ENCODE results near the gene MT1H.
"Not testable (repeated sequence)": the region's sequence is repeated elsewhere in the genome, so short reads cannot be mapped to it uniquely, and the experiment has no call there.

MT1H gene

DNA sequence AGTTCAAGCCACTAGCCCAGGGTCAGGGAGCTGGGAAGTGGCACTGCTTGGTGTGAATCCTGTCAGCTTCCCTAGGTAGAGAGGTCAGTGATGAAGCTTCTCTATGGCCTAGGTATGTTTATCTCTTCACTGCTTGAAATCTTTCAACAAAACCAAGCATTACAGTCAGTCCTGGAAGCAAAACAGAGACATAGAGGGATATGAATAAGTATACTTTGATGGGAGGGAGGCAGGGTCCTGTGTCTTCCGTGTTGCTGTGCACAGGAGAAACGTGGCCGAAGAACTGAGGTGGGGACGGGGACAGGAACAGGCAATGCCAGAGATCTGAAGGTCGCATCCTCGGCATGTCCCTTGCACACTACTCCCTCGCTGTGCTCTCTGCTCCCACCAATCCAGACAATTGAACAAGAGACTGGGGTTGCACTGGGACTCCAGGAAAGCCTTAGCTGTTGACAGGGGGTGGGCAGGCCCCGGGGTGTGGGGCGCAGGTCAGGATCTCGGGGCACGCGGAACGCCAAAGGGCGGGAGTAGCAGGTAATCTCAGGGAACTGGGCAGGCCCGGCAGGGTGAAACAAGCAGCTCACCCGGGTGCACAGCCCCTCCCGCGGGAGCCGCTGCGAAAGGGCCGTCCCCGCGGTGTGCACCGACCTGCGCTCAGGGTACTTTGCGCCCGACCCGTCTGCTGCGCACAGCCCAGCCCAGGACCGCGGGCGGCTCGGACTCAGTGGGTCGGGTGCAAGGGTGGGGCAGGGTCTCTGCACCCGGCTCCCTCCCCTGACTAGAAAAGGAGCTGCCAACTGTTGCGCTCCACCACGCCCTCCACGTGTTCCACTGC is at the start of gene MT1H:
TSS of gene MT1H (plus strand) at position 810 of the 835 bp plus-strand sequence. CDS start 71 bp downstream, outside the sequence.
- no peak for DNase-seq

DNA sequence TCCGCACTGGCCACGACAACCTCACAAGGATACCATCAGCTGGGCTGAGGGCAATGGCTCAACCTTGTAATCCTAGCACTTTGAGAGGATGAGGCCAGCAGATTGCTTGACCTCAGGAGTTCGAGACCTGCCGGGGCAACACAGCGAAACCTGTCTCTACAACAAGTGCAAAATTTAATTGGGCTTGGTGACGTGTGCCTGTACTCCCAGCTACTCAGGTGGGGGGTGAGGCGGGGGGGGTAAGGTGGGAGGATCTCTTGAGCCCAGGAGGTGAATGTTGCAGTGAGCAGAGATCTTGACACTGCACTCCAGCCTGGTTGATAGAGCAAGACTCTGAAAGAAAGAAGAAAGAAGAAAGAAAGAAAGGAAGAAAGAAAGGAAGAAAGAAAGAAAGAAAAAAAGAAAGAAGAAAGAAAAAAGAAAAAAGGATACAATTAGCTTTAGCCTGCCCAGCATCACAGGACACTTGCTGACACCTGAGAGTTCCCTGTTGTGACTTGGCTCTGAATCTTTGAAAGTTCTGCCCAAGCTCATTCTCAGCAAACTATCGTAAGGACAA is 49.2 kb upstream of the MT1H start:
- no peak for DNase-seq

DNA sequence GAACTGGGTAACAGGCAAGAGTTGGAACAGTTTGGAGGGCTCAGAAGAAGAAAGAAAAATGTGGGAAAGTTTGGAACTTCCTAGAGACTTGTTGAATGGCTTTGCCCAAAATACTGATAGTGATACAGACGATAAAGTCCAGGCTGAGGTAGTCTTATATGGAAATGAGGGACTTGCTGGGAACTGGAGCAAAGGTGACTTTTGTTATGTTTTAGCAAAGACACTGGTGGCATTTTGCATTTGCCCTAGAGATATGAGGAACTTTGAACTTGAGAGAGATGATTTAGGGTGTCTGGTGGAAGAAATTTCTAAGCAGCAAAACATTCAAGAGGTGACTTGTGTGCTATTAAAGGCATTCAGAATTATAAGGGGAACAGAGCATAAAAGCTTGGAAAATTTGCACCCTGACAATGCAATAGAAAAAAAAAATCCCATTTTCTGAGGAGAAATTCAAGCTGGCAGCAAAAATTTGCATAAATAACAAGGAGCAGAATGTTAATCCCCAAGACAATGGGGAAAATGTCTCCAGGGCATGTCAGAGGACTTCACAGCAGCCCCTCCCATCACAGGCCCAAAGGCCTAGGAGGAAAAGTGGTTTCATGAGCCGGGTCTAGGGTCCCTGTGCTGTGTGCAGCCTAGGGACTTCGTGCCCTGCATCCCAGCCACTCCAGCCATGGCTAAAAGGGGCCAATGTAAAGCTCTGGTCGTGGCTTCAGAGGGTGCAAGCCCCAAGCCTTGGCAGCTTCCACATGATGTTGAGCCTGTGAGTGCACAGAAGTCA is 47.8 kb upstream of the MT1H start:
- not testable (repeated sequence) for DNase-seq

DNA sequence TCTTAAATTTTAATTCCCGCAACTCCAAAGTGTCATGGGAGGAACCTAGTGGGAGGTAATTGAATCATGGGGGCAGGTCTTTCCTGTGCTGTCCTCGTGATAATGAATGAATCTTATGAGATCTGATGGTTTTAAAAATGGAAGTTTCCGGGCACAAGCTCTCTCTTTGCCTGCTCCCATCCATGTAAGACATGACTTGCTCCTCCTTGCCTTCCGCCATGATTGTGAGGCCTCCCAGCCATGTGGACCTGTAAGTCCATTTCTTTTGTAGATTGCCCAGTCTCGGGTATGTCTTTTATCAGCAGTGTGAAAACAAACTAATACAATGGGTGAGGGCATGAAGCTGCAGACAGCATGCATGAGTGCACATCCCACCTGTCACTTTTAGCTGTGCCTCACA is 46.4 kb upstream of the MT1H start:
- DNase-seq = not testable (repeated sequence)

DNA sequence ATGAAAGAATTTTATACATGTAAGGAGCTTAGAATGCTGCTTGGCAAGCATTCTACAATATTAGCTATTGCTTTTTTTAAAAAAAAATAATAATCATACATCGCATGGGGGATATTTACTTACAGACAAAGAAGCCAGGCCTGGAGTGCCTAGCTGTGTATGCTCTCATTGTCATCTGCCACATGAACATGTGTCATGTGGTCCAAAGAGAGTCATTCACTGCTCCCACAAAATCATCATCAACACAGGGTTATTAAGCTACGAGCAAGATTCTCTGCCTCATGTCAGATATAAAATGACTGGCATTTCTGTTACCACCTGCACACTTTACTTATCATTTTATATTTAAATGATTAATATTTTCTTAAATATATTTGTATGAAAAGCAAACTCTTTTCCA is 46.0 kb upstream of the MT1H start:
- no peak for DNase-seq

DNA sequence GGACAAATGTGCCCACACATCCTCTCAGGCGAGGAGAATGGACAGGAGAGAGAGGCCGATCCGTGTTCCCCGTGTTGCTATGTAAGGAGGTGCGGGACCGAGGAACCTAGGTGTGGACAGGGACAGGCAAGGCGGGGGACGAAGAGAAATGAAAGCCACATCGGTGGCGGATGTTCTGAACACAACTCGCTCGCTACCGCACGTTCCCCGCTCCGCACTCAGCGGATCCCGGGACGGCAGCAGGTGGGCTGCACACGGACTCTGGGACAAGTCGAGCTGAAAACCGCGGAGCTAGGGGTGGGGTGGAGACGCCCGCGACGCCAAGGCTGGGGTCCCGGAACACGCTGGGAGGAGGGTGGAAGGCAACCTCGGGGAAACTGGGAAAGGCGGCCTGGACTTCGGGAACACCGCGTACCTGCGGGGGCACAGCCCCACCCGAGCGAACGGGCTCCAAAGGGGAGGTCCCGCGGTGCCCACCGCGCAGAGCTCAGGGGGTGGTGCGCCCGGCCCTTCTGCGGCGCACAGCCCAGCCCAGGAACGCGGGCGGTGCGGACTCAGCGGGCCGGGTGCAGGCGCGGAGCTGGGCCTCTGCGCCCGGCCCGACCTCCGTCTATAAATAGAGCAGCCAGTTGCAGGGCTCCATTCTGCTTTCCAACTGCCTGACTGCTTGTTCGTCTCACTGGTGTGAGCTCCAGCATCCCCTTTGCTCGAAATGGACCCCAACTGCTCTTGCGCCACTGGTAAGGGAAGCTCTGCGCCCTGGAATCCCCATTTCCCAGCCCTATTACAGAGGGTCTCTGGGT is 44.3 kb upstream of the MT1H start, which contains the start of gene MT1E:
TSS of gene MT1E (plus strand) at position 642 of the 803 bp plus-strand sequence. CDS start at position 713, 71 bp downstream.
- DNase-seq = peak in 1 of 3 experiments; percentile 26

DNA sequence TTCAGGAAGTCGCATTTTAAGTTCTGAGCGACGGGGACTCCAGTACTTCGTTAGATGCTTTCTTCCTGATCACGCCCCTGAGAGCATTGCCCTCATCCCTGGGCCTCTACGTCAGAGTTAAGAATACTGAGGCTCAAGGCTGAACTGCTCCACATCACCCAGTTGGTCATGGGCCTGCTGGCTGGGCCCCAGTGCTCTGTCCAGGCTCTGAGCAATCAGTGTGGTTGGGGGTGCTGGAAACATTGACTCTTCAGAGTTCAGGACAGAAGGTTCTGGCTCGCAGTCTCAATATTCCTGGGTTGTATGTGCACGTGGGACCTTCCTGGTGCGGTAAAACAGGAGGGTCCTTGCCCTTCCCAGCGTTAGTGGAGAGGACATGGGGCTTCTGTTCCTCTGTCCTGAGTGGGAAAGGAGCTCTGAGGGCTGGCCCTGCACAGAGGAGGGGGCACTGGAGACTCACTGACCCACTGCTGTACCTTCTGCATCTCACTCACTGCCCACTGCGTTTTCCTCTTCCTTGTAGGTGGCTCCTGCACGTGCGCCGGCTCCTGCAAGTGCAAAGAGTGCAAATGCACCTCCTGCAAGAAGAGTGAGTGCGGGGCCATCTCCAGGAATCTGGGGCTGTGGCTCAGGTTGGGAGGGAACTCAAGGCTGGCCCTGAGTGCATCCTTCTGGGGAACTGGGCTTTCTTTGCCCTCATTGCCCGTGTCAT is 43.5 kb upstream of the MT1H start:
- no peak for DNase-seq

DNA sequence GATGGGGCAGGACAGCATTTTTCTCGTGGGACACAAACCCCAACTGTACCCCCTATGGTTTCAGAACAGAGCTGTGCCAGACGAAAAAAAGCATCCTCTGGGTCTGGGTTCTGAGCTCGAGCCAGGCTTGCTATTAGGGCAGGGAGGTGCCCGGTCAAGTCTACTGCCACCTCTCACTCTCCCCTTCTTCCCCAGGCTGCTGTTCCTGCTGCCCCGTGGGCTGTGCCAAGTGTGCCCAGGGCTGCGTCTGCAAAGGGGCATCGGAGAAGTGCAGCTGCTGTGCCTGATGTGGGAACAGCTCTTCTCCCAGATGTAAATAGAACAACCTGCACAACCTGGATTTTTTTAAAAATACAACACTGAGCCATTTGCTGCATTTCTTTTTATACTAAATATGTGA is 42.9 kb upstream of the MT1H start:
- no peak for DNase-seq

DNA sequence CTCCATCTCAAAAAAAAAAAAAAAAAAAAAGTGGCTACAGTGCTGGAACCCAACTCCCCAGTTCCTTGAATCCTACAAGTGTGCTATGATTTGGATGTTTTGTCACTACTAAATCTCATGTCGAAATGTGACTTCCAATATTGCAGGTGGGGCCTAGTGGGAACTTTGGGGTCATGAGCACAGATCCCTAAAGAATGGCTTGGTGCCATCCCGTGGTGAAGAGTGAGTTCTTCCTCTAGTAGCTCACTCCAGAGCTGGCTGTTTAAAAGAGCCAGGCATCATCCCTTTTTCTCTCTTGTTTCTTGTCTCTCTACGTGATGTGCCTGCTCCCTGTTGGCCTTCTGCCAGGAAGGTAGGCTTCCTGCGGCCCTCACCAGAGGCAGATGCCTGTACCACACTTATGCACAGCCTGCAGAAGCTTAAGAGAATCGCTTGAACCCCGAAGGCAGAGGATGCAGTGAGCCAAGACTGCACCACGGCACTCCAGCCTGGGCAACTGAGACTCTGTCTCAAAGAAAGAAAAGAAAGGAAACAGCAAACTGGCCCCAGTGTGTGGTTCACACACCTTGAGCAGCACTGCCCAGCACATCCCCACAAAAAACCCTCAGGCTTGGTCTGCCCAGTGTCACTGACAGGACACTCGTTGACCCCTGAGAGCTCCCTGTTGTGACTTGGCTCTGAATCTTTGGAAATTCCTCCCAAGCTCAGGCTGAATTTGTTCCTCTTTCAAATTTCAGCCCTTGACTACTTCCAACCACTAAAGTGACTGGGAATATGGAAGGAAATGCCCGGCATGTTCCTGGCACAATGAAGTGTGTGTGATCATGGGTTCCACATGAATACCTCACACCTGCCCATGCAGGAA is 40.9 kb upstream of the MT1H start:
- DNase-seq = peak in 1 of 3 experiments; percentile 3

DNA sequence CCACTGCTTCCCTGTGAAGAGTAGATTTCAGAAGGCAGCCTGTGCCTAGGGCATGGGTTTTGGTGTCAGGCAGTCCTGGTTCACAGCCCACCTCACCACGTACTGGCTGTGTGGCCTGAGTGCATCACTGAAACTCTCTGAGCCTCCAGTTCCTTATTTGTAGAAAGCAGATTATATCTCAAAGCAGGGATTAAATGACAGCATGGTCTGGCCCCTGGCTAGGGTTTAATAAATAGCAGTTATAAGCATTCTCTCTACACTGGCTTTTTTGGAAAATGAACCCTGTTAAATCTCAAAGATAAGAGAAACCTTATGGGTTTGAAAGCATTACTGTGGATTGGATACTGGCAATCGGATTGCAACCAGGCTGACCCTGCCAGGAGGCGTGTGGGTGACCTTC is 40.1 kb upstream of the MT1H start:
- no peak for DNase-seq

DNA sequence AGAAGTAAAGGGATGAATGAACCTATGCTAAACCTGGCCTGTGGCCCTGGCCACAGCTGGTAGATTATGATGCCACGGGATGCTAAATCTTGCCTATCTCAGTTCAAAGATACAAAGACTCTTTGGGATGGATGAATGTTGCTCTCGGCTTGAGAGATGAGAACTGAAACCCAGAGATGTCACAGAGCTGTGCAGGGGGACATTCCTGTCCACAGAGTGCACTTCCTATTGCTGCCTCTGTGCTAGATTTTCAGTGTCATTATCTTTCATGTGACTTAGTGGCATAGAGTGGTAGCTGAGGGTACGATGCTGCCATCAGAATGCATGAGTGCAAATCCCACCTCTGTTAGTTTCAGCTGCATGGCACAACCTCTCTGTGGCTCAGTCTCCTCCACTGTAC is 39.5 kb upstream of the MT1H start:
- DNase-seq = no peak

DNA sequence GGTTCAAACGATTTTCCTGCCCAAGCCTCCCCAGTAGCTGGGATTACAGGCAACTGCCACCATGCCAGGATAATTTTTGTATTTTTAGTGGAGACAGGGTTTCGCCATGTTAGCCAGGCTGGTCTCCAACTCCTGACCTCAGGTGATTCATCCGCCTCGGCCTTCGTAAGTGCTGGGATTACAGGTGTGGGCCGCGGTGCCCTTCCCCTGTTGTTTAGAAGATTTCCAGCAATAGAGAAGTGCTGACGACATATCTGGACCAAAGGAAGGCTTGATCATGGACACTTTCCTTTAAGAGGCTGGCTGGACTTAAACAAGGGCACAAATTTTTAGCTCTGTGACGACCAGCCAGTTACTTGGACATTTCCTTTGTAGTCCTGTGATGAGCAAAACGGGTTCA is 38.4 kb upstream of the MT1H start:
- DNase-seq = no peak

DNA sequence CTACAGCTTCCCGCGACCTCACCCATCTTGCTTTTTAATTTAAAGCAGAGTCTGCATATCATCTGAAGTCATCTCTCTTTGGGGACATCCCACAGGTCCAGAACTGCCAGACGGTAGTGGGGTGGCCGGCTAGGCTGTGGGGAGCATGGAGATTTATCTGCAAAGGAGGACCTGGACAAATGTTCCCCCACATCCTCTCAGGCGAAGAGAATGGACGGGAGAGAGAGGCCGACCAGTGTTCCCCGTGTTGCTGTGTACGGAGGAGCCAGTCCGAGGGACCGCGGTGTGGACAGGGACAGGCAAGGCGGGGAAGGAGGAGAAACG is 37.8 kb upstream of the MT1H start:
- DNase-seq = no peak

DNA sequence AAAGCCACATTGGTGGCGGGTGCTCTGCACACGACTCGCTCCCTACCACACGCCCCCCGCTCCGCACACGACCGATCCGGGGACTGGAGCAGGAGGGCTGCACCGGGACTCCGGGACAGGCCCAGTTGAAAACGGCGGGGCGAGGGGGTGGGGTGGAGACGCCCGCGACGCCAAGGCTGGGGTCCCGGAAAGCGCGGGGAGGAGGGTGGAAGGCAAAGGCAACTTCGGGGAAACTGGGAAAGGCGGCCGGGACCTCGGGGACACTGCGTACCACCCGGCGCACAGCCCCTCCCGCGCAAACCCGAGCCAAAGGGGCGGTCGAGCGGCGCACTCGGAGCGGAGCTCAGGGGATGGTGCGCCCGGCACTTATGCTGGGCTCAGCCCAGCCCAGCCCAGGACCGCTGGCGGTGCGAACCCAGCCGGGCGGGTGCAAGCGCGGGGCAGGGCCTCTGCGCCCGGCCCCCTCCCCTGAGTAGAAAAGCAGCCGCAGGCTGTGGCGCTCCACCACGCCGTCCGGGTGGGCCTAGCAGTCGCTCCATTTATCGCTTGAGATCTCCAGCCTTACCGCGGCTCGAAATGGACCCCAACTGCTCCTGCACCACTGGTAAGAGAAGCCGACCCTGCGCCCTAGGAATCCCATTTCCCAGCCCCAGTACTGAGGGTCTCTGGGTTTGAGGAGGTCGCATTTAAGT is 37.3 kb upstream of the MT1H start, which contains the start of gene MT1M:
TSS of gene MT1M (plus strand) at position 504 of the 692 bp plus-strand sequence. CDS start at position 577, 73 bp downstream.
- no peak for DNase-seq

DNA sequence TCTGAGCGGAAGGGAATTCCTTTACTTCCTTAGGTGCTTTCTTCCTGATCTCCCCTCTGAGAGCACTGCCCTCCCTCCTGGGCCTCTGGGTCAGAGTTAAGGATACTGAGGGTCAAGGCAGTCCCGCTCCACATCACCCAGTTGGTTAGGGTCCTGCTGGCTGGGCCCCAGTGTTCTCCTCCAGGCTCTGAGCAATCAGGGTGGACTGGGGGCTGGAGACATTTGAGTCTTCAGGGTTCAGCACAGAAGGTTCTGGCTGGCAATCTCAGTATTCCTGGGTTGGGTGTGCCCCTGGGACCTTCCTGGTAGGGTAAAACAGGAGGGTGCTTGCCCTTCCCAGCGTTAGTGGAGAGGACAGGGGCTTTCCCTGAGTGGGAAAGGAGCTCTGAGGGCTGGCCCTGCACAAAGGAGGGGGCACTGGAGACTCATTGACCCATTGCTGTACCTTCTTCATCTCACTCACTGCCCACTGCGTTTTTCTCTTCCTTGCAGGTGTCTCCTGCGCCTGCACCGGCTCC is 36.7 kb upstream of the MT1H start:
- no peak for DNase-seq

DNA sequence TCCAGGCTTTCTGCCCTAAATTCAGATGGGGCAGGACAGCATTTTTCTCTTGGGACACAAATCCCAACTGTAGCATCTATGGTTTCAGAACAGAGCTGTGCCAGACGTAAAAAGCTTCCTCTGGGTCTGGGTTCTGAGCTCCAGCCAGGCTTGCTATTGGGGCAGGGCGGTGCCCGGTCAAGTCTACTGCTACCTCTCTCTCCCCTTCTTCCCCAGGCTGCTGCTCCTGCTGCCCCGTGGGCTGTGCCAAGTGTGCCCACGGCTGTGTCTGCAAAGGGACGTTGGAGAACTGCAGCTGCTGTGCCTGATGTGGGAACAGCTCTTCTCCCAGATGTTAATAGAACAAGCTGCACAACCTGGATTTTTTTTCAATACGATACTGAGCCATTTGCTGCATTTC is 36.1 kb upstream of the MT1H start:
- no peak for DNase-seq

DNA sequence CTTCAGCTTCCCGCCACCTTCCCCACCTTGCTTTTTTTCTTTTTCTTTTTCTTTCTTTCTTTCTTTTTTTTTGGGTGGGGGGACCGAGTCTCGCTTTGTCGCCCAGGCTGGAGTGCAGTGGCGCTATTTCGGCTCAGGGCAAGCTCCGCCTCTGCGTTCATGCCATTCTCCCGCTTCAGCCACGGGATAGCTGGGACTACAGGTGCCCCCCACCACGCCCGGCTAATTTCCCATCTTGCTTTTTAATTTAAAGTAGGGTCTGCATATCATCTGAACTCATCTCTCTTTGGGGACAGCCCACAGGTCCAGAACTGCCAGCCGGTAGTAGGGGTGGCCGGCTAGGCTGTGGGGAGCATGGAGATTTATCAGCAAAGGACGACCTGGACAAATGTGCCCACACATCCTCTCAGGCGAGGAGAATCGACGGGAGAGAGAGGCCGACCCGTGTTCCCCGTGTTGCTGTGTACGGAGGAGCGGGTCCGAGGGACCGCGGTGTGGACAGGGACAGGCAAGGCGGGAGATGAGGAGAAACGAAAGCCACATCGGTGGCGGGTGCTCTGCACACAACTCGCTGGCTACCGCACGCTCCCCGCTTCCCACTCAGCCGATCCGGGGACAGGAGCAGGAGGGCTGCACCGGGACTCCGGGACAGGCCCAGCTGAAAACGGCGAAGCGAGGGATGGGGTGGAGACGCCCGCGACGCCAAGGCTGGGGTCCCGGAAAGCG is 34.7 kb upstream of the MT1H start:
- no peak for DNase-seq

DNA sequence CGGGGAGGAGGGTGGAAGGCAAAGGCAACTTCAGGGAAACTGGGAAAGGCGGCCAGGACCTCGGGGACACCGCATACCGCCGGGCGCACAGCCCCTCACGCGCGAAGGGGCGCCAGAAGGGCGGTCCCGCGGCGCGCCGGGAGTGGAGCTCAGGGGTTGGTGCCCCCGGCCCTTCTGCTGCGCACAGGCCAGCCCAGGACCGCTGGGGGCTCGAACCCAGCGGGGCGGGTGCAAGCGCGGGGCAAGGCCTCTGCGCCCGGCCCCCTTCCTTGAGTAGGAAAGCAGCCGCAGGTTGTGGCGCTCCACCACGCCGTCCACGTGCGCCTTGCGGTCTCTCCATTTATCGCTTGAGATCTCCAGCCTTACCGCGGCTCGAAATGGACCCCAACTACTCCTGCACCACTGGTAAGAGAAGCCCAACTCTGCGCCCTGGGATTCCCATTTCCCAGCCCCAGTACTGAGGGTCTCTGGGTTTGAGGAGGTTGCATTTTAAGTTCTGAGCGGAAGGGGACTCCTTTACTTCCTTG is 34.1 kb upstream of the MT1H start:
- no peak for DNase-seq
